Measurements from ENCODE around the gene MPC1L.

The MPC1L gene

DNA sequence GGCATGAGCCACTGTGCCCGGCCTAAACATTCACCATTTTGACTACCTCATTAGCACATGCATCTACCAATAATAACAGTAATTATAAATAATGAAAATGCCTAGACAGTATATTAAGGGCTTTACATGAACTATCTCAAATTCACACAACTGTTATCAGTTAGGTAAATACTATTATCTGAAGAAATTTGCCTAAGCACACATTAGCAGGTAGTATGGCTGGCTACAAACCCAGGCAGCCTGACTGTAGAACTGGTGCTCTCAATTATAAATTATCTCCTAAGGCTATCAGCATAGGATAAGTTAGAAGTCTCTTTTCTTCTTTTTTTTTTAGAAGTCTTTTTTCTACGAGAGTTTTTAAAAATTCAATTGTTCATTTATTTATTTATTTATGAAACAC lies 38.3 kb downstream of the MPC1L start:
- H3F3A ChIP-seq (ENCODE audit: insufficient read depth, low read length), result no peaks in the 10 kb centered on the region
- no peak overlapping the region for H3K27ac ChIP-seq (ENCODE audit: low read depth, low read length, poor library complexity, severe bottlenecking)
- H3K27me3 ChIP-seq (ENCODE audit: insufficient read depth, low read length), result no peaks in the 10 kb centered on the region
- peaks cover 47% of the 10 kb centered on the region for H3K36me3 ChIP-seq (ENCODE audit: insufficient read depth, low read length)
- no peak overlapping the region for H2AFZ ChIP-seq (ENCODE audit: low read length)
- H3K9ac ChIP-seq (ENCODE audit: low read length), result no peak overlapping the region
- no peak overlapping the region for H3K4me3 ChIP-seq (ENCODE audit: low read depth, low read length, poor library complexity, severe bottlenecking)
- TF ChIP-seq, protein P1, sequence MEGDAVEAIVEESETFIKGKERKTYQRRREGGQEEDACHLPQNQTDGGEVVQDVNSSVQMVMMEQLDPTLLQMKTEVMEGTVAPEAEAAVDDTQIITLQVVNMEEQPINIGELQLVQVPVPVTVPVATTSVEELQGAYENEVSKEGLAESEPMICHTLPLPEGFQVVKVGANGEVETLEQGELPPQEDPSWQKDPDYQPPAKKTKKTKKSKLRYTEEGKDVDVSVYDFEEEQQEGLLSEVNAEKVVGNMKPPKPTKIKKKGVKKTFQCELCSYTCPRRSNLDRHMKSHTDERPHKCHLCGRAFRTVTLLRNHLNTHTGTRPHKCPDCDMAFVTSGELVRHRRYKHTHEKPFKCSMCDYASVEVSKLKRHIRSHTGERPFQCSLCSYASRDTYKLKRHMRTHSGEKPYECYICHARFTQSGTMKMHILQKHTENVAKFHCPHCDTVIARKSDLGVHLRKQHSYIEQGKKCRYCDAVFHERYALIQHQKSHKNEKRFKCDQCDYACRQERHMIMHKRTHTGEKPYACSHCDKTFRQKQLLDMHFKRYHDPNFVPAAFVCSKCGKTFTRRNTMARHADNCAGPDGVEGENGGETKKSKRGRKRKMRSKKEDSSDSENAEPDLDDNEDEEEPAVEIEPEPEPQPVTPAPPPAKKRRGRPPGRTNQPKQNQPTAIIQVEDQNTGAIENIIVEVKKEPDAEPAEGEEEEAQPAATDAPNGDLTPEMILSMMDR (IDR thresholded peaks at IDR 0.05; ENCODE audit: low read length), result no peak
- TF ChIP-seq EZH2 (IDR thresholded peaks at IDR 0.05; ENCODE audit: borderline replicate concordance, low read length), result no peak
- H3K4me2 ChIP-seq (ENCODE audit: low read length), result no peak overlapping the region
- H3K79me2 ChIP-seq (ENCODE audit: insufficient read depth, low read length), result no peaks in the 10 kb centered on the region
- no peaks in the 10 kb centered on the region for H4K20me1 ChIP-seq (ENCODE audit: insufficient read depth, low read length)
- no peaks in the 10 kb centered on the region for H3K9me2 ChIP-seq (ENCODE audit: low read depth, low read length)
- H3K9me3 ChIP-seq (ENCODE audit: low read length), result no peaks in the 10 kb centered on the region
- no peaks in the 10 kb centered on the region for H3K4me1 ChIP-seq (ENCODE audit: insufficient read depth, low read length, severe bottlenecking)

DNA sequence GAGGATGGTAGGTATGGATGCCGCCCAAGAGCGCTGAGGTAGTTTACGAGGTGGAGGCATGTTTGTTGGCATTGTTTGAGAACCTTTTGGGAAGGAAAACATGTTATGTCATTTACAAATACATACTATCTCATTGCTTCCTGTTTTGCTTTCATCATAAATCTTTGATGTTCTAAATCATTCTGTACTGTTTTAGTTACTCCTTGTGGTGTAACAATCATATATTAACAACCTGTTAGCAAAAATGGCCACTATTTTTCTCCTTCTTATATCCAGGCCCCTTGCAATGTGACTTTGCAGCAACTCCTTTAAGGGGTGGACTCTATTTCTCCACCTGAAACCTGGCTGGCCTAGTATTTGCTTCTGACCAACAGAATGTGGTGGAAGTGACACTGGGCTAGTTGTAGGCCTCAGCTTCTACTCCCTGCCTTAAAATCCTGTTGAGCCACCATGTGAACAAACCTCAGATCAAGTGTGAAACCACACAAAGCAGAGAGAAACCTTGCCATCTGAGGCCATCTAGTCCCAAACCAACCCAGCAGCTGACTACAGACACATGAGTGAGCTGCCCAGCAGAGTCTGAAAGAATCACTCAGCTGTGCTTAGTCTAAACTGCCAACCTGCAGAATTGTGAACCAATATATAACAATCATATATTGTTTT lies 40.0 kb downstream of the MPC1L start:
- H3K36me3 ChIP-seq (ENCODE audit: insufficient read depth, low read length), result peaks cover 50% of the 10 kb centered on the region
- H3K4me2 ChIP-seq (ENCODE audit: low read length), result no peak overlapping the region
- H2AFZ ChIP-seq (ENCODE audit: low read length), result no peak overlapping the region
- H3K9ac ChIP-seq (ENCODE audit: low read length), result no peak overlapping the region
- no peaks in the 10 kb centered on the region for H4K20me1 ChIP-seq (ENCODE audit: insufficient read depth, low read length)
- H3K9me3 ChIP-seq (ENCODE audit: low read length), result no peaks in the 10 kb centered on the region
- no peaks in the 10 kb centered on the region for H3K27me3 ChIP-seq (ENCODE audit: insufficient read depth, low read length)
- H3K4me3 ChIP-seq (ENCODE audit: low read depth, low read length, poor library complexity, severe bottlenecking), result no peak overlapping the region
- H3K27ac ChIP-seq (ENCODE audit: low read depth, low read length, poor library complexity, severe bottlenecking), result no peak overlapping the region
- no peaks in the 10 kb centered on the region for H3K79me2 ChIP-seq (ENCODE audit: insufficient read depth, low read length)
- H3K4me1 ChIP-seq (ENCODE audit: insufficient read depth, low read length, severe bottlenecking), result no peaks in the 10 kb centered on the region
- TF ChIP-seq, protein P1 (IDR thresholded peaks at IDR 0.05; ENCODE audit: low read length), result no peak
- TF ChIP-seq EZH2 (IDR thresholded peaks at IDR 0.05; ENCODE audit: borderline replicate concordance, low read length), result no peak
- H3F3A ChIP-seq (ENCODE audit: insufficient read depth, low read length), result no peaks in the 10 kb centered on the region
- no peaks in the 10 kb centered on the region for H3K9me2 ChIP-seq (ENCODE audit: low read depth, low read length)

DNA sequence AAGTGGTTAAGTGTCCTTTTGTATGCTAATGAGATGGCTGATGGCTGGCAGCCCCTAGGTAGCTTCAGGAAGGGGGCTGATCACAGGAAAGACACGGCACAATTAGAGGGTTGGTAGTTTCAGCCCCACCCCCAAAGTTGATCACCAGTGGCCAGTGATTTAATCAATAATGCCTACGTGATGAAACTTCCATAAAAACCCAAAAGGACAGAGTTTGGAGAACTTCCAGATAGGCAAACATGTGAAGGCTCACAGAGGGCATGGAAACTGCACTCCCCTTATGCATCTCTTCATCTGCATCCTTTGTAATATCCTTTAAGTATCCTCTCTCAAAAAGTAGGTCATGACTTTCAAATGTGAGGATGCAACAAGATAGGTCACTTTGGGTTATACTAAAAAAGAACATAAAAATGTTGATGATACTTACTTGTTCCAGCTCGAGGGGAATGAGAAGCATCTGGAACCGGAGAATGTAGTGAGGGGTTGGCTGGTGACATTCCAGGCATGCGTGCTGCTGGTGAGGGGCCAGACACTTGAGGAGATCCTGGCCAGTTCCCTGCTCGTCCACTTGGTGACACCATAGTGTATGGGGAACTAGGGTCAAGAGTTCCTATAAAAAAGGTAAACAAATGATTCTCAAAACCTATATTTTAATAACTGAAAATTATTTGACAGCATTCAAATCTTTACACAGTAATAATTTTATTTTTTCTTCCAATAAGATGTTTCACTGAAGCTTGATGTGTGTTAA lies 40.8 kb downstream of the MPC1L start:
- Histone ChIP-seq H3K79me2 (ENCODE audit: insufficient read depth, low read length) (no peaks in the 10 kb centered on the region), H3F3A (ENCODE audit: insufficient read depth, low read length) (no peaks in the 10 kb centered on the region), H3K36me3 (ENCODE audit: insufficient read depth, low read length) (peaks cover 57% of the 10 kb centered on the region), H2AFZ (ENCODE audit: low read length) (no peak overlapping the region), H3K27ac (ENCODE audit: low read depth, low read length, poor library complexity, severe bottlenecking) (no peak overlapping the region), H3K27me3 (ENCODE audit: insufficient read depth, low read length) (no peaks in the 10 kb centered on the region), H3K9me2 (ENCODE audit: low read depth, low read length) (no peaks in the 10 kb centered on the region), H3K9me3 (ENCODE audit: low read length) (no peaks in the 10 kb centered on the region), H3K4me1 (ENCODE audit: insufficient read depth, low read length, severe bottlenecking) (no peaks in the 10 kb centered on the region), H3K4me3 (ENCODE audit: low read depth, low read length, poor library complexity, severe bottlenecking) (no peak overlapping the region), H3K9ac (ENCODE audit: low read length) (no peak overlapping the region), H4K20me1 (ENCODE audit: insufficient read depth, low read length) (no peaks in the 10 kb centered on the region), H3K4me2 (ENCODE audit: low read length) (no peak overlapping the region)
- TF ChIP-seq EZH2 (IDR thresholded peaks at IDR 0.05; ENCODE audit: borderline replicate concordance, low read length), result no peak
- TF ChIP-seq, protein P1 (IDR thresholded peaks at IDR 0.05; ENCODE audit: low read length), result no peak
